Measurements from ENCODE around the gene FILIP1.

Gene FILIP1

DNA sequence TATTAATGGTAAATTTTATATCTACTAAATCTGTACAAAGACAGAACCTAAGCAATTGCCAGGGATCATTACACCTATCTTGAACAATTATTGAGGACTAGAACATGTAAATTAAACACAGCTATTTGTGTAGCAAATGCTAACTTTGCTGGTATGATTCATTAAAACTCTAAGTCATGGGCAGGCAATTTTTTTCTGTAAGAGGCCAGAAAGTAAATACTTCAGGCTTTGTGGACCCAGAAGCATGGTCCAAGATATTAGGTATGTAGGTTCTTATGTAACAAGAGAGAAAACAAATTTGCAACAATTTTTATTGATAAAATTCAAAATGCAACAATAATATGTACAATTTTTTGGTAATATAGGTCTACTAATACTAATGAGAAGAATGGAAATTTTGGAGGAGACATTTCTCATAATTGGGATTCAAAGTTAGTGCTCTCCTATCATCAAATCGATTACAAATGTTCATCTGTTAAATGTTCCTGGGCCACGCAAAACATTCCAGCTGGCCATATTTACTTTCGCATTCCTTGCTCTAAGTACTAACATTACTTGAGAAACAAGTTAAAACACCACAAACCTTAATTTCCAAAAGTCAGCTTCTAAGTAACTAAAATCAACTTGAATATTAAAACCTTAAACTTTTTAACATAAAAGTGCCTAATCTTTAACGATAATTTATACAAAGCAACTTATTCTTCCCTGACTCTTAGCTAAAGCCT, 213.3 kb downstream of the FILIP1 start:
- DNase-seq (ENCODE audit: insufficient read length, low spot score) (no peak), FAIRE-seq (no peak)

DNA sequence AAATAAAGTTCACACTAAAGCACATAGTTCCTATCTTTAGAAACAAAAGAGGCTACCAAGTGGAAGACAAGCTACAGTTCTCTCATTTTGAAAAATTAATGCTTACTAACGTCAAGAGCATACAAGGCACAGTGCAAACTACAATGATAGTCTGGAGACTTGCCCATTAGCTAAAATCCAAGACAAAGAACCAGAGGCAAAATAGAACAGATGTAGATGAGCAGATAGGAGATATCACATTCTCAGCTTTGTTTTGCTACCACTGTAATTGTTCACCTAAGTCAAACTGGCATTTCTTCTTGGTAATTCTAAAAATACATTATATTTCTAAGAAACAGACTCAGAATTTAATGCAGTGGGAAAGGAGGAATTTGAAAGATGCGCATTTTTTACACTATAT, 214.2 kb downstream of the FILIP1 start:
- DNase-seq (ENCODE audit: insufficient read length, low spot score) (no peak), FAIRE-seq (no peak)

- no peak for DNase-seq (ENCODE audit: insufficient read length, low spot score)
- peak; percentile 56 for FAIRE-seq
Measured at GRCh38 chr6:75278474-75279077, 215.0 kb downstream of the FILIP1 start.

GRCh38 chr6:75275067-75275466, 218.5 kb downstream of the FILIP1 start:
- no peak for DNase-seq (ENCODE audit: insufficient read length, low spot score)

GRCh38 chr6:75273009-75273408, 220.6 kb downstream of the FILIP1 start:
- FAIRE-seq (peak; percentile 54), DNase-seq (ENCODE audit: insufficient read length, low spot score) (no peak)

More at GRCh38 chr6:75275067-75275466, 218.5 kb downstream of the FILIP1 start:
- FAIRE-seq, result no peak

GRCh38 chr6:75272145-75272840, 221.3 kb downstream of the FILIP1 start:
- DNase-seq (ENCODE audit: insufficient read length, low spot score) (no peak), FAIRE-seq (no peak)

DNA sequence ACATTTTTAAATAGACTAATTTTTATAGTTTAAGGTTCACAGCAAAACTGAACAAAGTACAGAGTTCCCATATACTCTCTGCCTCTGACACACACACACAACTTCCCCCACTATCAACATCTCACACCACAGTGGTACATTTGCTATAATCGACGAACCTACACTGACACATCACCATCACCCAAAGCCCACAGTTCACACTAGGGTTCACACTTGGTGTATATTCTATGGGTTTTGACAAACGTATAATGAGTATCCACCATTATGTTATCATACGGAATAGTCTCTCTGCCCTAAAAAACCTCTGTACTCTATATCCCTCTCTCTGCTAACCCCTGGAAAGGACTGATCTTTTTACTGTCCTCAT, 224.6 kb downstream of the FILIP1 start:
- peak; percentile 45 for FAIRE-seq
- no peak for DNase-seq (ENCODE audit: insufficient read length, low spot score)

DNA sequence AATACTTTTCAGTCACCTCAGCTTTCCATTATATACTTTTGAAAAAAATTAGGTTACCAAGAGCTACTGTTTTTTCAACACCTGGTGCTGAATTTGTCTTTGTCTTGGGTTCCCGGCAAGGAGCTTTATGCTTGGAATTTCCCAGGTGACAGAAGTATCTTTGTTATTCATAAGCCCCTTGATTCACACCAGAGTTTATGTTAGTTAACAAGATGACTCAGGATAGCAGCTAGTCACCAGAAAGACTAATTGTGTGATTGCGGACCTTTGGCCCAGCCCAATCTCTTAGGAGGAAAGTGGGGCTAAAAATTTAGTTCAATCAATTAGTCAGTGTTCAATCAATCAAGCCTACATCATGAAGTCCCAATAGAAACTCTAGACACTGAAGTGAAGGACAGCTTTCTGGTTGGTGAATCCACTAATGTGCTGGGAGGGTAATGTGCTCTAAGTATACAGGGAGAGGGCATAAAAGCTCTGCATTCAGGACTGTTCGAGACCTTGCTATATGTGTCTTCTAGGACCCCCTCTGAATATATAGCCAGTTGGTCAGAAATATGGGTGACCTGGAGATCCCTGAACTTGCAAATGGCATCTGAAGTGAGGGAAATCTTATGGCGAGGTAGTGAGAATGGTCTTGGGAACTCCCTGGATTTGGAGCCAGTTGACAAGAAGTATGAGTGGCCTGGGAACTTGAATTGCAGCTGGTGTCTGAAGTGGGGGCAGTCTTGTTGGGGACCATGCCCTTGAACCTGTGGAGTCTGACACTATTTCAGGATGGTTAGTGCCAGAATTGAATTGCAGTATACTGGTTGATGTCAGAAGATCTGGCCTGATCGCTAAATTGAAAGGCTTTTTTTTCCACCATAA, 225.2 kb downstream of the FILIP1 start:
- peak; percentile 40 for FAIRE-seq
- DNase-seq (ENCODE audit: insufficient read length, low spot score), result no peak

GRCh38 chr6:75267461-75267860, 226.1 kb downstream of the FILIP1 start:
- no peak for FAIRE-seq
- DNase-seq (ENCODE audit: insufficient read length, low spot score), result no peak

GRCh38 chr6:75266716-75267291, 226.8 kb downstream of the FILIP1 start:
- peak; percentile 94 for FAIRE-seq
- DNase-seq (ENCODE audit: insufficient read length, low spot score), result peak; percentile 10

DNA sequence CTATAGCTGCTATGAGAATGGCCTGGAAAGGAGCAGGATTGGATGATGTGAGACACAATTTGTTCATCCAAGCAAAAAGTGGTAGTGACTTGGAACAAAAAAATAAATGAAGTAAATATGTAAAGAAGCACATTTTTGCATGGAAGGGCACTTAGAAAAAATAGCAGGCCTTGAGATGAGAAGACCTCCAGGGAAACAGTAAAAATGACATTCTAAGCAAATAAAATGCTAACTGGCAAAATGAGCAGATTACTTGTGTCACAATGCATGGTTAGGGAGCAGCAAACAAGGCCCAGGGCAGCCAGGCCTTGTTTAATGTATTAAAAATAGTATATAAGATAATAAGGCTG, 230.2 kb downstream of the FILIP1 start:
- FAIRE-seq (no peak), DNase-seq (ENCODE audit: insufficient read length, low spot score) (no peak)

DNA sequence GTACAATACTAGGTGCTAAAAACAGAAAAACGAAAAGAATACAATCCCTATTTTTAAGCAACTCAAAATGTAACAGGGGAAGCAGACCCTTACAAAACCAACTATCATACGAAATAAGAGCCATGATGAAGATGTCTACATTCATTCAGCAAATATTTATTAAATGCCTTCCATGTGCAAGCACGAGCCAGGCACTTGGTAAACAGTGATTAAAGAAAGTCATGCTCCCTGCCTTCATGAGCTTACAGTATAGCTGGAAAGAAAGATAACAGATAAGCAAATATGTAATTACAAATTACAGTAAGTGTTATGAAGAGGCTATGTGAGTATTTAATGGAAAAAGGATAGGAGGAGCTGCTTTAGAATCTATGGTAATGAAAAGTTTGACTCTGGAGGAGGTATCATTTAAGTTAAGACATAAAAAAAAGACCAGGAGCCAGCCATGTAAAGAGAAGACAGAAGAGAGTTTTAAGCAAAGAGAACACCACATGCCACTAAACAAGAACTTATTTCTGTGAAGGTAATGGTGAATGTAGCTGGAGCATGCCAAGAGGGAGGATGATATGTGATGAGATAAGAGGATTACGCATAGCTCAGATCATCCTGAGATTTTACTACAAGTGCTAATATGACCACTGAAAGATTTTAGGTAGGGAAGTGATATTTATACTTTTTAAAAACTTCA, 230.7 kb downstream of the FILIP1 start:
- DNase-seq (ENCODE audit: insufficient read length, low spot score), result no peak
- peak; percentile 21 for FAIRE-seq

GRCh38 chr6:75261299-75261698, 232.3 kb downstream of the FILIP1 start:
- no peak for DNase-seq (ENCODE audit: insufficient read length, low spot score)
- FAIRE-seq, result no peak

DNA sequence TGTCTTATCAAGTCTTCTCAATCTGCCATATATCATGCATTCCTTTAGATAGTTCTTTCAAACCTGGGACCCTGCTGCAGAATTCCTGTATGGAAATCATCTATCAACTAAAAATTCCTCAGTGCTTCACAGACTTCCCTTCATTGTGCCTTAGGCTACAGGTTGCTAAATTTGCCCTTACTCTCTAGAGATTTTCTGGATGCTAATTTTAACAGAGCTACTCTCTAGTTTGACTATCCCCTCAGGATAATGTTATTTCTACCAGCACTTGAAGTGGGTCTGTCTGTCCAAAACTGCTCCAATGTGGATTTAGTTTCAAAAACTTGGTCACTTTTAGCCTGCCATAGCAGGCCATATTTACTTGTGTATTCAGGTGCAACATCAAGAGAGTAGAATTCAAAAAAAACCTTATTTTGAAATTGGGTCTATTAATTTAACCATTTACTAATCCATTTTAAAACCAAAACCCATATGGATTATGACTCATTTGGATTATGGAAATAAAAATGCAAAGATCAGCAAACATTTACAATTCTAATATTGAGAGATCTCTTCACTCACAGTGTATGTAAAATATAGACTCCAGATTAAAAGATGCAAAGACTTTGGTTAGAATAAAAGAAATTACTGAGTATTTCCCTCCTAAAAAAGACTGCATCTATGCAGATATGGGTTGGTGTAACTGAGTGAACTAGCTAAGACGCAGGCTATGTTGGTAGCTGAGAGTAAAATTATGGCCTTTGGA, 236.1 kb downstream of the FILIP1 start:
- DNase-seq (ENCODE audit: insufficient read length, low spot score) (no peak), FAIRE-seq (no peak)

GRCh38 chr6:75250552-75250951, 243.0 kb downstream of the FILIP1 start:
- no peak for DNase-seq (ENCODE audit: insufficient read length, low spot score)
- FAIRE-seq, result no peak

GRCh38 chr6:75249837-75250236, 243.8 kb downstream of the FILIP1 start:
- no peak for FAIRE-seq
- DNase-seq (ENCODE audit: insufficient read length, low spot score), result no peak

GRCh38 chr6:75246386-75246785, 247.2 kb downstream of the FILIP1 start:
- no peak for FAIRE-seq
- DNase-seq (ENCODE audit: insufficient read length, low spot score), result no peak

DNA sequence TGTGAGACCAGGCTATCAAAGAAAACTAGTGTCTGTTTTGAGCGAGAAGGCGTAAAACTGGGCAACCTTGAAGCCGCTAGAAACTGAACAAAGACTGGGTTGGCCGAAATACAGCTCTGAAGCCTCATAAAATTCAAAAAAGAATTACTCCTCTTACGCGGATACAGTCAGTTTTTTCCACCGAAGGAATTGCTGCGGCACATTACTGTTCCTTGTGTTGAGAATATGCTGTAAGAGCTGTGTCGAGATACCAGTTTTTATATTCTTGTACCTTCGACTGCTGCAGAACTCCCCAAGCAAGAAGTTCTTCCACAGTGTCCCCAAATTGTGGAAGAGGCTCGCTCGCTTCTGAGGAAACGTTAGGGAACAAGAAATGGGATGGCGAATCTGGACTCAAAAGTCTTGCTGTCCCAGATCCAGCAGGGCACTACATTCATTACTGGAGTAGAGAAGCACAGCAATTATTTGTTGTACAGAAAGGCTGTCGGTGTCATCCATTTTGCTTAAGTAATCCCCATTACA, 249.5 kb downstream of the FILIP1 start:
- DNase-seq (ENCODE audit: insufficient read length, low spot score) (no peak), FAIRE-seq (peak; percentile 4)

DNA sequence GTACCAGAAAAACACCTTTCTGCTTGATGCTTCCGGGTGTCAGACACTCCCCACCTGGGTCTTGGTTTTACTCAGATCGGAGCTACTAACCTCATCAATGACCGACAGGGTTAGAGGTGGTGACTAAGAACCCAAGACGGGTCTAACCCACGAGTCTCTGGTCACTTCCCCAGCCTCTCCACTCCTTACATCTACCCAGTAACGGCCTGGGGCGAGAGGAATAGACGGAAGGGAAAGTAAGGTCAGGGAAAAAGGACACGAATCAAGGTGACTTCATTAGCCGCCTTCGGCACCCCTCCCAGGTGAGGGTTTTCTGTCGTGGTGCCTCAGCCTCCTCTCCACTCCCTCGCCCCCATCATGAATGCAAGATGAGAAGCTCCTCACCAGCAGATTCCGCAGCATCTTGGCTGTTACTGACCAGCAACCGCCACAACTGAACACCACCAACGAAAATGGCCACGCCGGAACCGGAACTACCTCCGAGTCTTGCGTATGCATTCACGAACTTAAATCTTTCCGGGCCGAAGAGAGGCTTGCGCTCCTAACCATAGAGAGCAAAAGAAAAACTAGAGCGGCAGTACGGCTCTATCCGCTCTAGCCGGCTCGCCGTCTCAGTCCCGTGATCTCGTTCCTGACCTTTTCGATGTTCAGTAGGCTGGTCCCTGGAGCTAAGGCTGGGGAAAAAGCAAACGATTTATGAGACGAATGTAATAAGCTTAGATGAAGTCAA, 250.1 kb downstream of the FILIP1 start, which contains the start of gene COX7A2:
TSS of gene COX7A2 (minus strand) at position 469 of the 730 bp plus-strand sequence. CDS start at position 402, 67 bp downstream.
- peak; percentile 54 for DNase-seq (ENCODE audit: insufficient read length, low spot score)
- peak; percentile 99 for FAIRE-seq
